Gastrocnemius medialis (tissue), 4 donors: ENCODE results near the gene CBX2. TPM values are rescaled to one million over a fixed set of nuclear protein-coding genes. Genes with fewer than 3 reads are reported as not detected.

Experiments
- ATAC-seq, 2 donors: fragments of 150-250 bp; one replicate each; pipeline ENCODE4 v1.9.1; 2016
- DNase-seq, 2 donors: peaks; one replicate each; pipeline ENCODE4 v3.0.0-alpha.2; 2019
- H3K27ac ChIP-seq, 4 donors: fragments of 200-600 bp; sonication (generic); 1 replicate in 1 of 4; 2 replicates in 3 of 4; pipeline ENCODE4 v1.5.1; 2016 to 2018; ENCODE audit warnings: mild to moderate bottlenecking in 2 of 4, moderate library complexity in 1 of 4
- H3K27me3 ChIP-seq, 3 donors: fragments of 200-600 bp; sonication (generic) in 2 of 3; 1 replicate in 1 of 3; 2 replicates in 2 of 3; pipeline versions ENCODE4 v1.5.1 to v1.6.0; 2016 to 2019; ENCODE audit warnings: mild to moderate bottlenecking in 1 of 3, moderate library complexity in 1 of 3
- H3K36me3 ChIP-seq, 2 donors: fragments of 200-600 bp; sonication (generic) in 1 of 2; one replicate each; pipeline ENCODE4 v1.5.1; 2017 to 2018
- H3K4me1 ChIP-seq, 2 donors: fragments of 200-600 bp; sonication (generic) in 1 of 2; one replicate each; pipeline ENCODE4 v1.5.1; 2016 to 2017; ENCODE audit warnings: mild to moderate bottlenecking in 2 of 2
- H3K4me3 ChIP-seq, 4 donors: fragments of 200-600 bp; sonication (generic) in 3 of 4; 1 replicate in 1 of 4; 2 replicates in 3 of 4; pipeline ENCODE4 v1.5.1; 2016 to 2019; ENCODE audit warnings: mild to moderate bottlenecking in 2 of 4
- H3K9me3 ChIP-seq, 3 donors: fragments of 200-600 bp; sonication (generic) in 2 of 3; 1 replicate in 1 of 3; 2 replicates in 2 of 3; pipeline ENCODE4 v1.5.1; 2016 to 2019
- CTCF ChIP-seq, 5 experiments: fragments of 450-650 bp in 3 of 5; fragments of 200-600 bp in 2 of 5; sonication (generic) in 2 of 5; IDR thresholded peaks in 4 of 5; conservative IDR thresholded peaks in 1 of 5; 1 replicate in 4 of 5; 2 replicates in 1 of 5; pipeline ENCODE4 v1.5.1; 2016 to 2019; ENCODE audit warnings: antibody characterized with exemption in 5 of 5, mild to moderate bottlenecking in 3 of 5, moderate library complexity in 3 of 5
- POLR2A ChIP-seq, 2 donors: fragments of 450-650 bp; IDR thresholded peaks; one replicate each; pipeline ENCODE4 v1.6.1; 2017; ENCODE audit warnings: antibody characterized with exemption in 2 of 2, mild to moderate bottlenecking in 2 of 2, moderate library complexity in 2 of 2
- in situ Hi-C, 4 donors: fragments of 200-750 bp; cut with MboI; loops; one replicate each; pipeline versions ENCODE4 v1.15.0 to v1.8.0; 2017; ENCODE audit warnings: low sequenced_read_pairs in 4 of 4
- intact Hi-C: fragments of 100-400 bp; cut with DNase I; formaldehyde crosslinking; loops from one replicate; pipeline ENCODE4 v1.15.1; 2023; ENCODE audit warnings: low total_unique reads
- total RNA-seq, 4 donors: library from RNA; depleted of rRNA; stranded (reverse); fragments of >200 nt; gene quantifications; one replicate each; pipeline versions ENCODE4 v1.1.0 to v1.2.3, GENCODE V29; 2016

Gene CBX2
- total RNA-seq, 4 donors from 2014 or later, result 0.13 to 1.1 (median 0.42) TPM; not detected in 1

DNA sequence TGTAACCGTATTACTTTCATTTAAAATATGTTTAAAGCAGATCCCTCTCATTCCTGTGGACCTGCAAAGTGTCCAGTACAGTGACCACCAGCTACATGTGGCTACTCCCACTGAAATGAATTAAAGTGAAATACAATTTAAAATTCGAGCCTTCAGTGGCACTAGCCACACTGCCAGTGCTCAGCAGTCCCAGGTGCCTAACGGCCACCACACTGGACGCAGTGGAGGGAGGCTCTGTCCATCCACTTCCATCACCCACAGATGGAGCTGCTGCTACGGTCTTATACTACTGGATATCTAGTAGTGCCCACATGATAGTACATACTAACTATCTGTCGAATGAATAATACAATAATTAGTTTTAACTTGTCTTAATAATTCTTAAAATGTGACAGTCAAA lies 2.3 kb upstream of the CBX2 start:
- H3K27ac ChIP-seq, result no peak overlapping the region
- H3K27me3 ChIP-seq, result peaks cover 69 to 87% (median 73%) of the 10 kb centered on the region in 3 donors
- in situ Hi-C loops, result no loop called here
- peaks cover 0 to 6% of the 10 kb centered on the region in 2 donors for H3K4me1 ChIP-seq
- no peak for TF ChIP-seq CTCF (IDR thresholded peaks at IDR 0.05 in 4 of 5, conservative IDR thresholded peaks at IDR 0.05 in 1 of 5)
- no peak for TF ChIP-seq POLR2A (IDR thresholded peaks at IDR 0.05)
- ATAC-seq, result no peak
- intact Hi-C loops, result no loop called here
- H3K9me3 ChIP-seq, result no peaks in the 10 kb centered on the region
- H3K4me3 ChIP-seq, result no peak overlapping the region
- DNase-seq, result no peak
- H3K36me3 ChIP-seq, result no peaks in the 10 kb centered on the region

- in situ Hi-C loops, result no loop called here
- Histone ChIP-seq H3K36me3 (no peaks in the 10 kb centered on the region), H3K27me3 (peaks cover 74 to 92% (median 82%) of the 10 kb centered on the region in 3 donors), H3K27ac (peak overlapping the region in 3 of 4 donors; percentile 65 to 71 (median 69)), H3K4me1 (peaks cover 0 to 6% of the 10 kb centered on the region in 2 donors), H3K9me3 (no peaks in the 10 kb centered on the region), H3K4me3 (peak overlapping the region in 2 of 4 donors; percentile 61 to 63)
- ATAC-seq, result no peak
- intact Hi-C loops, result loop anchor here (1.0 kb wide), 1 partner anchor 21 kb away; the partner anchor contains the start of gene CBX8
- DNase-seq, result no peak
- no peak for TF ChIP-seq CTCF (IDR thresholded peaks at IDR 0.05 in 4 of 5, conservative IDR thresholded peaks at IDR 0.05 in 1 of 5)
- TF ChIP-seq POLR2A (IDR thresholded peaks at IDR 0.05), result no peak
Measured at GRCh38 chr17:79776376-79777119, 1.4 kb upstream of the CBX2 start.

- DNase-seq, result no peak
- intact Hi-C loops, result loop anchor here (1.0 kb wide), 1 partner anchor 20 kb away; the partner anchor contains the start of gene CBX8
- peaks cover 79 to 93% (median 87%) of the 10 kb centered on the region in 3 donors for H3K27me3 ChIP-seq
- peaks cover 0 to 6% of the 10 kb centered on the region in 2 donors for H3K4me1 ChIP-seq
- in situ Hi-C loops, result no loop called here
- H3K36me3 ChIP-seq, result no peaks in the 10 kb centered on the region
- H3K27ac ChIP-seq, result peak overlapping the region in 3 of 4 donors; percentile 65 to 71 (median 69)
- H3K9me3 ChIP-seq, result no peaks in the 10 kb centered on the region
- peak; percentile 53 to 58 for ATAC-seq
- no peak for TF ChIP-seq POLR2A (IDR thresholded peaks at IDR 0.05)
- no peak for TF ChIP-seq CTCF (IDR thresholded peaks at IDR 0.05 in 4 of 5, conservative IDR thresholded peaks at IDR 0.05 in 1 of 5)
- peak overlapping the region; percentile 30 to 63 (median 56) for H3K4me3 ChIP-seq
Measured at GRCh38 chr17:79777120-79777893, 641 bp upstream of the CBX2 start.

GRCh38 chr17:79778504-79779083 lies 646 bp downstream of the CBX2 start:
- Histone ChIP-seq H3K27me3 (peaks cover 74 to 86% (median 83%) of the 10 kb centered on the region in 3 donors), H3K27ac (no peak overlapping the region), H3K9me3 (no peaks in the 10 kb centered on the region), H3K4me3 (peak overlapping the region; percentile 49 to 59 (median 56)), H3K36me3 (no peaks in the 10 kb centered on the region), H3K4me1 (peaks cover 0 to 6% of the 10 kb centered on the region in 2 donors)
- TF ChIP-seq CTCF (IDR thresholded peaks at IDR 0.05 in 4 of 5, conservative IDR thresholded peaks at IDR 0.05 in 1 of 5) (no peak), POLR2A (IDR thresholded peaks at IDR 0.05) (no peak)
- ATAC-seq, result no peak
- in situ Hi-C loops (no loop called here), intact Hi-C loops (no loop called here)
- DNase-seq, result no peak
